ENCODE data around the gene ZZZ3.

ZZZ3 gene

GRCh38 chr1:77643456-77643855 lies 39.0 kb downstream of the ZZZ3 start:
- Histone ChIP-seq H3K4me3 (ENCODE audit: low read depth in 1 of 2, low read length in 2 of 2) (no peak overlapping the region), H3K27me3 (ENCODE audit: insufficient read depth, low read length, poor library complexity) (no peaks in the 10 kb centered on the region), H3K27ac (ENCODE audit: low read length) (no peak overlapping the region), H3K36me3 (ENCODE audit: insufficient read depth, low read length) (peaks cover 30% of the 10 kb centered on the region), H4K20me1 (ENCODE audit: insufficient read depth, low read length) (peaks cover 32% of the 10 kb centered on the region), H3K4me1 (ENCODE audit: insufficient read depth, low read length) (no peaks in the 10 kb centered on the region), H3K9ac (ENCODE audit: low read depth, low read length) (no peak overlapping the region), H3K9me3 (ENCODE audit: insufficient read depth, low read length, severe bottlenecking) (no peaks in the 10 kb centered on the region), H3K4me2 (ENCODE audit: insufficient read depth, low read length) (no peak overlapping the region), H3K79me2 (ENCODE audit: insufficient read depth, low read length) (peaks cover 90% of the 10 kb centered on the region), H2AFZ (ENCODE audit: low read depth, low read length) (no peak overlapping the region)
- TF ChIP-seq, protein P1, sequence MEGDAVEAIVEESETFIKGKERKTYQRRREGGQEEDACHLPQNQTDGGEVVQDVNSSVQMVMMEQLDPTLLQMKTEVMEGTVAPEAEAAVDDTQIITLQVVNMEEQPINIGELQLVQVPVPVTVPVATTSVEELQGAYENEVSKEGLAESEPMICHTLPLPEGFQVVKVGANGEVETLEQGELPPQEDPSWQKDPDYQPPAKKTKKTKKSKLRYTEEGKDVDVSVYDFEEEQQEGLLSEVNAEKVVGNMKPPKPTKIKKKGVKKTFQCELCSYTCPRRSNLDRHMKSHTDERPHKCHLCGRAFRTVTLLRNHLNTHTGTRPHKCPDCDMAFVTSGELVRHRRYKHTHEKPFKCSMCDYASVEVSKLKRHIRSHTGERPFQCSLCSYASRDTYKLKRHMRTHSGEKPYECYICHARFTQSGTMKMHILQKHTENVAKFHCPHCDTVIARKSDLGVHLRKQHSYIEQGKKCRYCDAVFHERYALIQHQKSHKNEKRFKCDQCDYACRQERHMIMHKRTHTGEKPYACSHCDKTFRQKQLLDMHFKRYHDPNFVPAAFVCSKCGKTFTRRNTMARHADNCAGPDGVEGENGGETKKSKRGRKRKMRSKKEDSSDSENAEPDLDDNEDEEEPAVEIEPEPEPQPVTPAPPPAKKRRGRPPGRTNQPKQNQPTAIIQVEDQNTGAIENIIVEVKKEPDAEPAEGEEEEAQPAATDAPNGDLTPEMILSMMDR (IDR thresholded peaks at IDR 0.05; ENCODE audit: borderline replicate concordance, extremely low read depth, low read length, poor library complexity, severe bottlenecking): no peak
- TF ChIP-seq EZH2 (IDR thresholded peaks at IDR 0.05; ENCODE audit: borderline replicate concordance, low read depth, low read length, severe bottlenecking): no peak
- ATAC-seq (ENCODE audit: insufficient read depth, low read depth) (no peak), DNase-seq (no peak)

- Histone ChIP-seq H3K36me3 (ENCODE audit: insufficient read depth, low read length) (peaks cover 35% of the 10 kb centered on the region), H3K9me3 (ENCODE audit: insufficient read depth, low read length, severe bottlenecking) (no peaks in the 10 kb centered on the region), H2AFZ (ENCODE audit: low read depth, low read length) (no peak overlapping the region), H4K20me1 (ENCODE audit: insufficient read depth, low read length) (peaks cover 32% of the 10 kb centered on the region), H3K27me3 (ENCODE audit: insufficient read depth, low read length, poor library complexity) (no peaks in the 10 kb centered on the region), H3K79me2 (ENCODE audit: insufficient read depth, low read length) (peaks cover 89% of the 10 kb centered on the region), H3K4me2 (ENCODE audit: insufficient read depth, low read length) (no peak overlapping the region), H3K4me1 (ENCODE audit: insufficient read depth, low read length) (no peaks in the 10 kb centered on the region), H3K27ac (ENCODE audit: low read length) (no peak overlapping the region), H3K4me3 (ENCODE audit: low read depth in 1 of 2, low read length in 2 of 2) (no peak overlapping the region), H3K9ac (ENCODE audit: low read depth, low read length) (no peak overlapping the region)
- DNase-seq (no peak), ATAC-seq (ENCODE audit: insufficient read depth, low read depth) (no peak)
- TF ChIP-seq EZH2 (IDR thresholded peaks at IDR 0.05; ENCODE audit: borderline replicate concordance, low read depth, low read length, severe bottlenecking): no peak
- TF ChIP-seq, protein P1 (IDR thresholded peaks at IDR 0.05; ENCODE audit: borderline replicate concordance, extremely low read depth, low read length, poor library complexity, severe bottlenecking): no peak
Measured at GRCh38 chr1:77642941-77643340, 39.5 kb downstream of the ZZZ3 start.

DNA sequence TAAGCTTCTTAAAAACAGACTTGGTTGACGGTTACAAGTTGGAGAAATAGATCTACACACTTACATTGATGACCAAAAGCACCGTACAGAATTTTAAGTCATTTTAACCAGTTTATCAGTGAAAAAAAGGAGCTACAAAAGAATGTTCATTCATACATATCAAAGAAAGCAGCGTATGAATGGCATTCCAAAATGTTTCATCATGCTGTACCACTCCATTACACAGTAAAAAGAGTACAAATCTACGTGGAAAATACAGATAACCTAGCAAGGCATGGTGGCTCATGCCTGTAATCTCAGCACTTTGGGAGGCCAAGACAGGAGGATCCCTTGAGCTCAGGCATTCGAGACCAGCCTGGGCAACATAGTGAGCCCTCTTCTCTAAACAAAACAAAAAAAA lies 40.3 kb downstream of the ZZZ3 start:
- H3K4me1 ChIP-seq (ENCODE audit: insufficient read depth, low read length): no peaks in the 10 kb centered on the region
- H3K79me2 ChIP-seq (ENCODE audit: insufficient read depth, low read length): peaks cover 82% of the 10 kb centered on the region
- H3K27me3 ChIP-seq (ENCODE audit: insufficient read depth, low read length, poor library complexity): no peaks in the 10 kb centered on the region
- peaks cover 27% of the 10 kb centered on the region for H4K20me1 ChIP-seq (ENCODE audit: insufficient read depth, low read length)
- H2AFZ ChIP-seq (ENCODE audit: low read depth, low read length): no peak overlapping the region
- H3K36me3 ChIP-seq (ENCODE audit: insufficient read depth, low read length): peaks cover 37% of the 10 kb centered on the region
- ATAC-seq (ENCODE audit: insufficient read depth, low read depth): no peak
- no peaks in the 10 kb centered on the region for H3K9me3 ChIP-seq (ENCODE audit: insufficient read depth, low read length, severe bottlenecking)
- no peak overlapping the region for H3K27ac ChIP-seq (ENCODE audit: low read length)
- no peak for DNase-seq
- no peak for TF ChIP-seq EZH2 (IDR thresholded peaks at IDR 0.05; ENCODE audit: borderline replicate concordance, low read depth, low read length, severe bottlenecking)
- H3K4me2 ChIP-seq (ENCODE audit: insufficient read depth, low read length): no peak overlapping the region
- no peak overlapping the region for H3K4me3 ChIP-seq (ENCODE audit: low read depth in 1 of 2, low read length in 2 of 2)
- H3K9ac ChIP-seq (ENCODE audit: low read depth, low read length): no peak overlapping the region

DNA sequence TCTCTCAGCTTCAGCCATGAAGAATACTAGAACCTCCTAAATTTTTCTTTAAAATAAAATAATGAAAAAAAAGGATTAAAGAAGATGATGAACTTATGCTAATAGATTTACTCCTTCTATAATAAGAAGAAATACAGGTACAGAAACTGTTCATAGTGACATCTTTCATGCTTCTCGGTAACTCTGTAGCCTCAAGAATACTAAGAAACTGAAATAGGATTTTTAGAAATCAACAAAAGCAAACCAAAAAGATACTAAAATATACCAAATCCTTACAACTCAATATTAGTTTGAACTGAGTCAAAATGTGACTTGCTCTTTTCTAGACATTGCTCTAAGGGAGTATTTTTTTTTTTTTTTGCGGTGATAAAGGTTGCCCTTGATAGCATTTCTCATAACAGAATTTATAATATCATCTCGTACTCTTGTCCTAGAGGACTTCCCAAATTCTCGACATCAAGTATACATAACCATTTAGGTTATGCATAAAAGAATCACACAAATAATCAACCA lies 42.8 kb downstream of the ZZZ3 start:
- peaks cover 12% of the 10 kb centered on the region; the same call in 1 of the 2 replicates for H4K20me1 ChIP-seq (ENCODE audit: insufficient read depth, low read length)

More for the DNA sequence above, 42.8 kb downstream of the ZZZ3 start:
- Histone ChIP-seq H3K36me3 (ENCODE audit: insufficient read depth, low read length) (peaks cover 38% of the 10 kb centered on the region), H3K79me2 (ENCODE audit: insufficient read depth, low read length) (peaks cover 61% of the 10 kb centered on the region), H3K4me2 (ENCODE audit: insufficient read depth, low read length) (no peak overlapping the region), H3K9ac (ENCODE audit: low read depth, low read length) (no peak overlapping the region), H3K27me3 (ENCODE audit: insufficient read depth, low read length, poor library complexity) (no peaks in the 10 kb centered on the region), H2AFZ (ENCODE audit: low read depth, low read length) (no peak overlapping the region), H3K4me1 (ENCODE audit: insufficient read depth, low read length) (no peaks in the 10 kb centered on the region), H3K9me3 (ENCODE audit: insufficient read depth, low read length, severe bottlenecking) (no peaks in the 10 kb centered on the region), H3K27ac (ENCODE audit: low read length) (no peak overlapping the region), H3K4me3 (ENCODE audit: low read depth in 1 of 2, low read length in 2 of 2) (no peak overlapping the region)
- ATAC-seq (ENCODE audit: insufficient read depth, low read depth): no peak
- DNase-seq: no peak
- TF ChIP-seq, protein P1 (IDR thresholded peaks at IDR 0.05; ENCODE audit: borderline replicate concordance, extremely low read depth, low read length, poor library complexity, severe bottlenecking): no peak
- TF ChIP-seq EZH2 (IDR thresholded peaks at IDR 0.05; ENCODE audit: borderline replicate concordance, low read depth, low read length, severe bottlenecking): no peak

Data from DND-41 (cell line).